SK-N-MC (cell line): ENCODE results near the gene TXNL4A.
"Not testable (repeated sequence)": the region's sequence is repeated elsewhere in the genome, so short reads cannot be mapped to it uniquely, and the experiment has no call there.

Experiments used
- DNase-seq: peaks from one replicate; pipeline ENCODE4 v3.0.0-alpha.2; 2011; ENCODE audit warnings: low read depth, low spot score
- H3K27ac ChIP-seq: fragments of 200-600 bp; sonication (generic); 2 replicates; pipeline ENCODE4 v1.5.1; 2016; ENCODE audit warnings: mixed run types
- H3K36me3 ChIP-seq: fragments of 200-600 bp; sonication (generic); 2 replicates; pipeline ENCODE4 v1.6.1; 2017; ENCODE audit warnings: antibody characterized with exemption, low read length, mixed read lengths; ENCODE audit not compliant: insufficient read depth
- H3K4me3 ChIP-seq: fragments of 200-600 bp; sonication (generic); 2 replicates; pipeline ENCODE4 v1.5.1; 2016
- H3K9ac ChIP-seq: fragments of 200-600 bp; sonication (generic); 2 replicates; pipeline ENCODE4 v1.8.0; 2017; ENCODE audit warnings: mixed run types, mixed read lengths; ENCODE audit not compliant: insufficient read length
- H3K9me3 ChIP-seq: fragments of 200-600 bp; sonication (generic); 2 replicates; pipeline ENCODE4 v1.6.1; 2017; ENCODE audit warnings: low read depth, mild to moderate bottlenecking, antibody characterized with exemption, low read length, moderate library complexity, mixed read lengths
- EZH2 ChIP-seq: fragments of 200-600 bp; sonication (generic); IDR thresholded peaks from one replicate; pipeline ENCODE4 v1.6.1; 2017; ENCODE audit warnings: antibody characterized with exemption
- FOXP2 ChIP-seq: optimal IDR thresholded peaks from 2 replicates; pipeline ENCODE3; 2011; ENCODE audit warnings: mild to moderate bottlenecking, moderate library complexity; ENCODE audit not compliant: insufficient read depth; ENCODE audit errors: extremely low read length, control extremely low read depth
- POLR2AphosphoS5 ChIP-seq: IDR thresholded peaks from 2 replicates; pipeline ENCODE4 v1.6.1; 2012; ENCODE audit warnings: mild to moderate bottlenecking, low read depth, low read length, borderline replicate concordance

TXNL4A gene

GRCh38 chr18:80002468-80002867 is 14.1 kb upstream of the TXNL4A start:
- Histone ChIP-seq H3K9ac (no peak overlapping the region), H3K27ac (no peak overlapping the region), H3K9me3 (no peaks in the 10 kb centered on the region), H3K4me3 (no peak overlapping the region), H3K36me3 (no peaks in the 10 kb centered on the region)
- no peak for DNase-seq
- TF ChIP-seq FOXP2 (no peak), EZH2 (no peak), POLR2AphosphoS5 (no peak)

GRCh38 chr18:80000877-80001276 is 12.5 kb upstream of the TXNL4A start:
- TF ChIP-seq EZH2 = no peak
- TF ChIP-seq FOXP2 = no peak
- no peak for TF ChIP-seq POLR2AphosphoS5
- Histone ChIP-seq H3K9me3 (no peaks in the 10 kb centered on the region), H3K4me3 (no peak overlapping the region), H3K36me3 (no peaks in the 10 kb centered on the region), H3K9ac (no peak overlapping the region), H3K27ac (no peak overlapping the region)
- no peak for DNase-seq

- not testable (repeated sequence) for H3K27ac ChIP-seq, H3K4me3 ChIP-seq
Measured at GRCh38 chr18:79999701-80000100, 11.3 kb upstream of the TXNL4A start.

GRCh38 chr18:79991494-79991893 is 3.1 kb upstream of the TXNL4A start:
- no peak for DNase-seq
- TF ChIP-seq EZH2 (no peak), POLR2AphosphoS5 (no peak), FOXP2 (no peak)
- no peak overlapping the region for H3K4me3 ChIP-seq
- no peak overlapping the region for H3K9ac ChIP-seq
- no peaks in the 10 kb centered on the region for H3K9me3 ChIP-seq
- H3K36me3 ChIP-seq = peaks cover 3% of the 10 kb centered on the region; the same call in 1 of the 2 replicates
- H3K27ac ChIP-seq = no peak overlapping the region

More at GRCh38 chr18:79999701-80000100, 11.3 kb upstream of the TXNL4A start:
- not testable (repeated sequence) for H3K9me3 ChIP-seq, H3K36me3 ChIP-seq, H3K9ac ChIP-seq, DNase-seq

GRCh38 chr18:79989195-79989497 is 783 bp upstream of the TXNL4A start:
- peak overlapping the region; percentile 93; the same call in 1 of the 2 replicates for H3K27ac ChIP-seq

GRCh38 chr18:79988071-79988450 is 302 bp downstream of the TXNL4A start:
- Histone ChIP-seq H3K9ac (peak overlapping the region; percentile 98), H3K27ac (no peak overlapping the region; the same call in 1 of the 2 replicates), H3K9me3 (no peaks in the 10 kb centered on the region), H3K4me3 (peak overlapping the region; percentile 84), H3K36me3 (peaks cover 35% of the 10 kb centered on the region)
- no peak for DNase-seq
- TF ChIP-seq FOXP2 (no peak), POLR2AphosphoS5 (no peak), EZH2 (no peak)

More at GRCh38 chr18:79989195-79989497, 783 bp upstream of the TXNL4A start:
- TF ChIP-seq FOXP2 = no peak
- no peak for TF ChIP-seq POLR2AphosphoS5
- no peak for TF ChIP-seq EZH2
- DNase-seq = no peak
- H3K9ac ChIP-seq = peak overlapping the region; percentile 98
- H3K4me3 ChIP-seq = peak overlapping the region; percentile 84
- no peaks in the 10 kb centered on the region for H3K9me3 ChIP-seq
- peaks cover 25% of the 10 kb centered on the region for H3K36me3 ChIP-seq

- no peak for DNase-seq
- H3K36me3 ChIP-seq = peaks cover 35% of the 10 kb centered on the region
- no peaks in the 10 kb centered on the region for H3K9me3 ChIP-seq
- H3K4me3 ChIP-seq = peak overlapping the region; percentile 84
- peak overlapping the region; percentile 98 for H3K9ac ChIP-seq
- H3K27ac ChIP-seq = no peak overlapping the region
- TF ChIP-seq EZH2 (no peak), FOXP2 (no peak)
Measured at GRCh38 chr18:79987566-79987965, 797 bp downstream of the TXNL4A start.

- DNase-seq = no peak
- no peak overlapping the region for H3K27ac ChIP-seq
- H3K4me3 ChIP-seq = peak overlapping the region; percentile 84
- H3K9ac ChIP-seq = peak overlapping the region; percentile 98
- peaks cover 35% of the 10 kb centered on the region for H3K36me3 ChIP-seq
- no peaks in the 10 kb centered on the region for H3K9me3 ChIP-seq
- TF ChIP-seq EZH2 = no peak
- no peak for TF ChIP-seq FOXP2
- no peak for TF ChIP-seq POLR2AphosphoS5
Measured at GRCh38 chr18:79986726-79987125, 1.6 kb downstream of the TXNL4A start.

- TF ChIP-seq EZH2 (no peak), FOXP2 (no peak), POLR2AphosphoS5 (no peak)
- Histone ChIP-seq H3K9me3 (no peaks in the 10 kb centered on the region), H3K36me3 (peaks cover 35% of the 10 kb centered on the region), H3K27ac (no peak overlapping the region), H3K4me3 (no peak overlapping the region), H3K9ac (no peak overlapping the region)
- DNase-seq = no peak
Measured at GRCh38 chr18:79985172-79985571, 3.2 kb downstream of the TXNL4A start.
